NOMO-1 treated with DMSO at 0.1 percent for 48 hours (cell line): ENCODE results near the gene CRTAC1.

Experiments used
- DNase-seq: peaks from one replicate; lab custom pipeline; 2025; ENCODE audit not compliant: unreplicated experiment; lab: John Stamatoyannopoulos, UW

CRTAC1 gene

DNA sequence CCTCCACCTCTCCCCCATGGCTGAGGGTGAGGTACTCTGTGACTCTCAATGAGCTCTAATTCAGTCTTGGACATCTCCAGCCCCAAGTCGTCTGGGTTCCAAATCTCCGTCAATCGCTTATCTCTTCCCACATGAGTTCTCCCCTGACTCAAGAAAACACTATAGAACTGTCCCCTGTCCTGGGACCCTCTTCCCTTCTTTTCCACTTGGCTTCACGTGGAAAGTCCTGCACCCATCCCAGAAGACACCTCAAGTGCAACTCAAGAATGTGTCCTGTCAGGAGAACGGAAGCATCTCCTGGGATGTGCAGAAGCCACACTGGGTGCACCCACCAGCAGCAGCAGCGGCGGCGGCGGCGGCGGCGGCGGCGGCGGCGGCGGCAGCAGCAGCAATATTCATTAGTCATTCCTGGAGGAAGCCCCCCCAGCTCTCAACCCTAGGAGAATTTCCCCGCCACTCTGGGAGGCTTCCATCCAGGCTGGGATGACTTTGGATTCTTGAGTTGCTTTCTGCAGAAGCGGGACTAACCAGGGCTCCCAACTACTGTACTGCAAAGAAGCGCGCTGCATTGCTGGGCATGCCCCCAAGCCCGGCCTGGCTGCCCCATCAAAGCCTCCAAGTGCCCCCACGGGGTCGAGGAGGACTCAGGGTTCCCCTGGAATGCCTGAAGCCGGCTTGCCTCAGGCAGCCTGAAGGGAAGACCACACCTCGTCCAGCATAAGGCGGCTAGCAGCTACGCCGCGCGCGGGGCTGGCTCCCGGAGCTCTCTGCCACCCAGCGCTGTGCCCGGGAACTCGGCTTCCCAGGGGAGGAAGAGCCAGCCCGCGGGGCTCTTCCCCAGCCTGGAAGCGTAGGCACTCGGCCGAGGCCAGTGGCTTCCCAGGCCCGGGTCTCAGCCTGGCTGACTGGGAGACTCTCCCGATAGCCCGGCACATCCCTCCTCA lies 1.0 kb downstream of the CRTAC1 start:
- no peak for DNase-seq

DNA sequence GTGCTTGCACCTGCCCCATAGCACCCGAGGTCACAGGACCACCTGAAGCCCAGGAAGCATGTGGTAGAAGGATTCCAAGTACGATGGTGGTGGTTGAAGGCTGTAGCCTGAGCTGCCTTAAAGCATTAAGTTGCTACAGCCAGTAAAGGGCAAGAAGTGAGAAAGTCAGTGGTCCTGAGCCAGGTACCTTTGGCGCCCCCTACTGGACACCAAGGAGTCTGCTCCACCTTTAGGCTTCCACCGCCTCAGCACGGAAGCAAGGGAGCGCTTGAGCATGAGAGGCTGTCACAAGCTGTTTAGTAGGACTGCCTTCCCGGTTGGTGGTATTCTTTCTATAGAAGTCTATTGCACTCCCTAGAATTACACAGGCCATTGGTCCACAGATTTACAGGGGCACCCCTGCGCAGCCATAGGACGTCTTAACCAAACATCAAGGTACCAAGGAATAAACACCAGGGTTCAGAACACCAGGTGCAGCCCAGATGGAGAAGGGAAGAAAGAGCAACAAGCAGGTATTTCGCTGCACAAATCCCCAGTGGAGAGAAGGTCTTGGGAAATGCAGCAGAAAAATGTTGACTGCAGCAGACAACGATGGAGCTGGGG lies 2.2 kb downstream of the CRTAC1 start:
- peak; percentile 61 for DNase-seq

DNA sequence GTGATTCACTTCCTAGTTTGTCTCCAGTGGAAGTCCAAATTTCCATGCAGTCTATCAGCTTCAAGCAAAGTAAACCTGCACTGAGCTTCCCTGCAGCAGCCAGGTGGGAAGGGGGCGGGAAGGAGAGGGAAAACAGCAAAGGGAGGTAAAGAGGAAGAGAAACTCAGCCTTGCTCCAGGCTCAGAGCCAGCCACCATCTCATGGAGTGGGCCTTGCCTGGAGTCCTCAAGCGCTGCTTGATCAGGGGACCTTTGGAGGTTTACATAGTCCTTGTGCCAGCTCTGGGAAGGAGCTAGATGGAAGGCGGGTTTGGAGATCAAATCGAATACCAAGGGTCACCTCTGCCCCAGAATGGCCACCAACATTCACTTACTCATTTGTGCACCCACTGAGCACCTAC lies 7.4 kb downstream of the CRTAC1 start:
- DNase-seq: no peak

DNA sequence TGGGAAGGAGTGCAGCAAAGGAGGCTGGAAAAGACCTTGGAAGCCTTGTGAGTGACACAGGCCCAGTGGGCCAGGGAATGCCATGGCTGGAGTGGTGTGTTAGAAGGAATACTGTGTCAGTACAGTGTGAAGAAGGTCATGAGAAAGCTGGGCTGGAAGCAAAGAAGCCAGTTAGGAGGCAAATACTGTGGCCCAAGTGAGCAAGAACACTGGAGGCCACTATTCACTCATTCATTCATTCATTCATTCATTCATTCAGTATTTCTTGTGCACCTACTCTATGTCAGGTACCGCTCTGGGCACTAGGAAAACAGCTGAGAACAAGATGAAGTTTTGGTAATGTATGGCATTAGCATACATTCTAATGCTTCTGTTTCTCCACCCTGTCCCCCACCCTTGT lies 9.6 kb downstream of the CRTAC1 start:
- DNase-seq: no peak

DNA sequence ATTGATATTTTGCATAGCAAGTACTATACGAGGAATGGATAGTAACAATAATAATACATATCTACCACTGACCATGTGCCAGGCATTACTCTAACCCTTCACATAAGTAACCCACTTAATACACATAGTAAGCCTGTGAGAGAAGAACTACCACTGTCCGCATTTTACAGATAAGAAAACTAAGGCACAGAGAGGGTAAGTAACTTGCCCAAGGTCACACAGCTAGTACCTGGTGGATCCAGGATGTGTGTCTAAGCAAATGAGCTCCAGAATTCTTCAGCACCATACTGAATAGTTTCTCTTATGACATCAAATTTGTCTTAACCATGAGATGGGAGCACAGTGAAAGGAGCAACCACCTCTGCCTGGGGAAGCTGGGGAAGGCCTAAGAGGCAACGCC lies 10.2 kb downstream of the CRTAC1 start:
- no peak for DNase-seq

DNA sequence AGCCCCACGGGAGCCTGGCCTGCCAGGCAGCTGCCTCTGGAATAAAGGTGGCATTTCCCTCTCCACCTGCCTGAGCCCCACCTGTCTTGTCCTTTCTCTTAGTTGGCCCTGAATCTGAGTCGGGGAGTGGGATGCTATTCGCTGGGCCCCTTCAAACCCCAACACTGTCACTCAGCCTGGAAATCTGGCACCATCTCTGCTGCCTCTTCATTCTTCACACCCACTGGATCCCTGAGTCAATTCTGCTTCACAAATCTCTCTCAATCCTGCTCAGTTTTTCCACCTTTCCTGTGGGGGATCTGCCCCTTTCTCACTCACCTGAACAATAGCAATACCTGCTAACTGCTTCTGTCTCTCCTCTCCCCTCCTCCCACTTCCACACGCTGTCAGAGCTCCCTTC lies 10.6 kb downstream of the CRTAC1 start:
- DNase-seq: no peak

DNA sequence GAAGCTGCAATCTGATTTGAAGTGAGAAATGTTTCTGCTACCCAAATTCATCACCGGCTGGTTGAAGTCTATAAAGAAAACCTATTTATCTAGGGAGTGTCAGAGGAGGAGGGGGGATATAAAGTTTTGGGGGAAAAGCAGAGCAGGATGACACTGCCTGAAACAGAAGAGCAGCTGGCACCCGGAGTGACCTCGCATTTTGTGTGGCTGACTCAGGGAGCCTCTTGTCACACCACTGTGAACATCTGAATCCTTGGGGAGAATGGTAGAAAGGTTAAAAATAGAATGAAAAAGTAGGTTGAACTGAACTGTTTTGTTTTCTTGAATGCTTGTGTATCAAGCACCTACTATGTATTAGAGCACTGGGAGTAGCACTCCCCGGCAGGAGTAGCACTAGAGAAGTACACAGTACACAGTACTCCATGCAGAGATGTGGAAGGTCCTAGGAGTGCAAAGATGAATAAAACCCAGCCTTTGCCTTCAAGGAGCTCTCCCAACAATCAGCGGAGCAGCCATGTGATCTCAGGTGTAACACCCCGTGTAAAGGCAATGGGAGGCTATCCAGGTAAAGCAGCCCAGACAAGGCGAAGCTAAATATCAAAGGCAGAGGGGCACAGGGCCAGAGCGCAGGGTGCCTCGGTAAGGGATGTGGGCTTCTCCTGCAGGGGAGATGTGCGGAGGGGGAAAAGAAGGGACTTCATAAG lies 13.5 kb downstream of the CRTAC1 start:
- no peak for DNase-seq

DNA sequence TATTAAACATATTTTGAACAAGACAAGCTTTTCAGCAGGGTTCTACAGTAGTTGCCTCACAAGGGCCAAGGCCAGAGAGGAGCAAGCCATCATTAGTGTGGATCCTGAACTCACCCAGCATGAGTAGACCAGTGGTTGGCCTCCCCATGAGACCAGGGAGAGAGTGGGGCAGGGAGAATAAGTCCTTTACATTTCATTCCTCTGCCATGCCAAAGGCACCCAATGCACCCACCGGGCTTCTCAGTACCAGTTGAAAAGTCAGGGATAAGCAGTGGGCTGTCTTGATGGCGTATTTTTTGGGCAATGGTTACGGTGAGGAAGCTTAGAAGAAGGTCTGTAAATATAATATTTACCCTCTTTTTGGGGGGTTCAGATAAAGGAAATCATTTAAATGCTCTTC lies 16.6 kb downstream of the CRTAC1 start:
- DNase-seq: no peak

DNA sequence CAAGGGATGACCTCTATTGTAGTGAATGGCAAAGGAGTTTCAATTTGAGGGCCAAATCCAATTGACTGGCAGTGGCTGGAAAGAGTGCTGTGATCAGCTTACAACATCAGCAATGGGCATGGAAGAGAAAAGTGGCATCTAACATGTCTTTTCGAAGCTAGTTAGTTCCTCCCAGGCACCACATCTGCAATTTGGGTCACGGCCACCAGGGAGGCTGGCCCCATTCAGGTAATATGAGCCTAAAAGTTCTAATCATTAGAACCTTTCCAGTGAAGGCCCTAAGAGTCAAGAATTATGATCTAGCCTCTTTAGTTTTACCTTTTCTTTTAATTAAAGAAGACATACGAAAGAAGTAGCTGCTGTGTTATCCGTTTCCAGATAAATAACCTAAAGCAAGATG lies 17.3 kb downstream of the CRTAC1 start:
- no peak for DNase-seq

DNA sequence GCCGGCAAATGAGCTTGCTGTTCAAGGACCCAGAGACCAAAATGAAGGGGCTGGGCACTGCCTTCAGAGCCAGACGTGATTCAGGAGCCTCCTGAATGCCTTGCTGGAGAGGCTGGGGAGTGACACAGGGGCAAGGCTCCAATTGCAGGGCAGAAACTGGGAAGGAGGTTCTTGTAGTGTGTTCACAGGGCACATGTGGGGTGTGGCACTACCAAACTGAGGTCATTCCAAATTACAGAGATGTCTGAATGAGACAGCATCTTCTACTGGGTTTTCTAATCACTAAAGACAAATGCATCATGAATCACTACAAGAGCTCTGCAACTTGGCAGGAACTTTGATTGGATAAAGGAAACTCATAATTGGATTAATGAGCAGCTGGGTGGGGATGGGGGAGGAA lies 17.8 kb downstream of the CRTAC1 start:
- no peak for DNase-seq

DNA sequence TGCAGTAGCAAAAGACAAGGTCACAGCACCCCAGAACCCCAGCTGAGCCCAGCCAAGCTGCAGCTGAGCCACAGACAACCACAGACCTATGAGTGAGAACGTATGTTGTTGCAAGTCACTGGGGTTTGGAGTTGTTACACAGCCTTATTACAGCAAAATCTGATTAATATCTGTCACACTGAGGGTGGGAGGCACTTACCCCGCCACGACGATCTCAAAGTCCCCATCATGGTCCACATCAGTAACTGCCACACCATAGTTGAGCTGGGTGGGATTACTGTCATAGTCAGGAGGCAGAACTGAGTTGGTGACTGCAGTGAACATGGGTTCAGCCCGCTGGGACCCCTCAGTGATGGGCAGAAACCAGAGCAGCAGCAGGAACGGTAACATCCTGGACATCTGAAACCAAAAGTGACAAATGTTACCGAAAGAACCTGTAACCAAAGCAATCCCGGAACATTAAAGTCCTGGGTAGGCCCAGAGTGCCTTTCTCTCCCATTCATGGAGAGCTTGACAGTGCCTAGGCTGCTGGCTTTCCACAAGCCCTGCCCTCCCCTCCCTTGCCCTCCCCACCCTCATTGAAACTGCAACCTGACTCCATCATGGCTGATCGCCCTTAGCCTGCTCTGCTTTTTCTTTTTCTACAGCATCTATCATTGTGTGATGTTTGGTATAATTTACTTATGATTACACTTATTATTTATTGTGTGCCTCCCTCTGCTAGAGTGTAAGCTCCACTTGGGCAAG lies 19.3 kb downstream of the CRTAC1 start:
- no peak for DNase-seq

DNA sequence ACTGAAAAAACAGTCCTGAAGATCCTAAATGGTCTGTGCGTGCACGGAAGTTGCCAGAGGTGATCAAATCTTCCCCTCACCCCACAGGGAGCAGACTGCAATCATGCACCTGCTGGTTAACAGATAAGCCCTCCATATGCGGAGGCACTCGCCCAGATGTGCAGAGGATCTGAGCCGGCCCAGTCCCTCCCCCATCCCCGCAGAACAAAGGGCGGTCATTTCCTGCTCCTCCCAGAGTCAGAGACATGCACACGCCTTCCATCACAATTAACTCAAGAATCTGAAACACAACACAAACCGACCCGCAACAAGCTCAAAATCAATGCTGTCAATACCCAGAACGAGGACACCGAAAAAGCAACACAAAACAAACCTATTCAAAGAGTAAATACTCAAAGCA lies 24.2 kb downstream of the CRTAC1 start:
- no peak for DNase-seq

DNA sequence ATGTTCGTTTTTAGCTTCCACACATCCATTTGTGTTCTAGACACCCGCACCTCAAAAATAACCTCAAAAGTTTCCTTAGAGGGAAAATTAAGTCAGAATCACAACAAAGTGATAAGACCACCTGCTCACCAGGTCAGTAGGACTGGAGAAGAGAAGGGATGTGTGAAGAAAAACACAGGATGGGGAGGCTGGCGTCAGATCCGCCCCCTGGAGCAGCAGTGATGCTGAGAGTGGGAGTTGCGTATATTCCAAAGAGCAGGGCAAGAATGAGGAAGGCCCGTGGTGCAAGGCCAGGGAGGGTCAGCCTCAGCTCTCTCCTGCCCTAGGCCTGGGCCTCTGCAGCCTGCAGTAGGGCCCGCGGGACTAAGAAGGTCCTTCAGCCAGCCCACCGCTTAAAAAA lies 28.7 kb downstream of the CRTAC1 start:
- DNase-seq: no peak

DNA sequence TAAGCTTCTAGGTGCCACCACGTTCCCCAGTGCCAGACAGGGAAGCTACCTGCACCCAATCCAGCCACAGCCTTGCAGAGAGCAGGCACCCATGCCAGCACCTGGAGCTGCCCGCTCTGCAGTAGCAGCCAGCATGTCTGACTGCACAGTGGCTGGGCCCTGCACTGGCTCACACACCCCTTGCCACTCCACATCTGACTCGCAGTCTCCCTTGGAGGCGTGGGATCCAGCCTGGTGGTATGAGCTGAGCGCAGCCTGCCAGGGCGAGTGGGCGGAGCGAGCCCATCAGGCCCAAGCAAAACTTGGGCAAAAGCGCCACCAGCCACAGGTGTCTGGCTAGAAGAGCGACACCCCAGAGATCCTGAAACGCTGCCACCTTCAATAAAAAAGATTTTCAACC lies 30.1 kb downstream of the CRTAC1 start:
- DNase-seq: no peak

DNA sequence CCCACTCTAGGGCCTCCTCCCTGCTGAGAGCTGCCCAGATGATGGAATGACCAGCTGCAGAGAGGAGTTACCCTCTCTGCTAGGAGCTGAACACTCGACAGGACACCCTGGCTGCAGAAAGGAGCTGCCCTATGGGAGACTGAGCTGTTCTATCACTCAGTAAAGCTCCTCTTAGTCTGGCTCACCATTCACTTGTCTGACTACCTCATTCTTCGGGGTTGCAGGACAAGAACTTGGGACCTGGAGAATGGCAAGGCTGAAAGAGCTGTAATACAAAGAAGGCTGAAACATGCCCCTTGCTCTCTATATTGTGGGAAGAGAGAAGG lies 30.5 kb downstream of the CRTAC1 start:
- DNase-seq: no peak

DNA sequence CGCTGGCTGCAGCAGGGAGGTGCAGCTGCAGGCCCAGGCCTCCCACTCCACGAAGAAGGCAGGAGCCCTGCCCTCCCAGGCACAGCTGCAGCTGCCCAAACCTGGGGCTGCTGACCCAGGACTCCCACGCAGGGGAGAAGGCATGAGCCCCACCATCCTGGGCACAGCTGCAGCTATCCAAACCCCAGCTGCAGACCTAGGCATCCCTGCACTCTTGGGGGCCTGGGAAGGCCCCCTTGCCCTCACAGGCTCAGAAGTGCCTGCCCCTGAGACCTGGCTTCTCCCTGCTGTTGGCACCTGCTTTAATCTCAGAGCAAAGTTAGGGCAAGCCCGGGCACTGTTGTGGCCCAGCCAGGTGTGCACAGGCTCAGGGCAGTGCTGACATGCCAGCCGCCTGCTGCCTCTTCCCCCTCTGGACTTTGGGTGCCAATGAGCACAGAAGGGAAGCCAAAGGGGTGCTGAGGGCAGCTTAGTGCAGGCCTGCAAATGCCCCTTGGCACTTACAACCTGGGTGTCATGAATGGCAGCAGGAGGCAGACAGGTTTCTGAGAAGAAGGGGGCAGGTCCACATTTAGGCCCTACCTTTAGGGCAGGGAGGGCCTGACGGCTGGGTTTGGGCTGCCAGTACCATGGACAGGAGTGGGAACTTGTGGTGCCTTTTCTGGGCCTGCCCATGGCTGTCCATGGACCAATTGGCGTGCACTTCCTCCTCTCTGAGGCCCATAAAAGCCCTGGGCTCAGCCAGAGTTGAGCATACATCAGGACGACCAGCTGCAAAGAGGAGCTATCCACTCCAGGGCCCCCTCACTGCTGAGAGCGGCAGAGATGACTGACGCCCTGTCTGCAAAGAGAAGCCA lies 31.1 kb downstream of the CRTAC1 start:
- DNase-seq: no peak

DNA sequence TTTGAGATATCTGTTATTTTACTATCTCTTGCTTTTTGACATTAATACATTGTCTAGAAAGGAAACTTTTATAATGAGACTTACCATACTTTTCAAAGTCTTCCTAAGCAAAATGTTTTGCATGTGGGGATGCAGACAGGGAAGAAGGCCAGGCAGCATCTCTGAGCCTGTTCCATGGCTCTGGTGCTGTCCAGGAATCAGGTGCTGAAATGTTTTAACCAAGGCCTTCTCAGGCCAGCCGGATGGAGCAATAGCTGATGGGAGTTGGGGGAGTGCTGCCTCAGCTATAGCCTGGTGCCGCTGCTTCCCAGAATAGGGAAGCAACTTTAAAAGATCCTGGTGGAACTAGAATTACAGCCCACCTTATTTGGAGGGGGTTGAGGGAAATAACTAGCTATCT lies 38.5 kb downstream of the CRTAC1 start:
- DNase-seq: no peak

DNA sequence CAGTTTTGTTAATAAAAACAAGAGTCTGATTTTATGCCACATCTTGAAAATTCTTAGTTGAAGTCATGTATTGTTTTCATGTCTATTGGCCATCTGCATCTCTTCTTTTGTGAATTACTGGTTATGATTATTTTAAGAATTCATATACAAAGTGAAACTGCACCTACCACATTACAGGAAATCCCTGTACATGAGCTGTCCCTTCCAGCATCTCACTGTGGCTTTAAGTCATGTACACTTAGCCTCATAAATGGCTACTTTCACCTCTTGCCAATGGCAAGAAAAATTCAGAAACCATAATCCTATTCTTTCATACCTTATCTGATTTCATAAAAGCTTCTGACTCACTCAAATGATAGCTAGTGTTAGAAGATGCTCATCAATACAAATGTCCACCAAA lies 48.6 kb downstream of the CRTAC1 start:
- DNase-seq: no peak

DNA sequence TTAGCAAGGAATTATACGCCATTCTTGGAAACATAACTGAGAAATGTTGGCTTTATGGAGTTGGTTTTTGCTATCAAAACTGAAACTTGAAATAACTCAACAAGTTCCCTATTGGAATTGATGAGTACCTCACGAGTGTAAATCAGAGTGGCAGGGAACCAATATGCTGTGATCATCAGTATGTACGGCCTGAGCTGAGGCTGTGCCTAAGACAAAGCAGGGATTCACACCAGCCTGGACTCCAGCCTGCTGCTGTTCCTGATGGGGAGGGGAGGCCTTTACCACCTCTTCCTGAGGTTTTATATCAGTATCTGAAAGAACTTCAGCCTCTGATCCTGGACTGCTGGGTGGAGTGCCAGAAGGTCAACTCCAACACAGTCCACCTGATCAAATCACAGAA lies 52.7 kb downstream of the CRTAC1 start:
- no peak for DNase-seq

DNA sequence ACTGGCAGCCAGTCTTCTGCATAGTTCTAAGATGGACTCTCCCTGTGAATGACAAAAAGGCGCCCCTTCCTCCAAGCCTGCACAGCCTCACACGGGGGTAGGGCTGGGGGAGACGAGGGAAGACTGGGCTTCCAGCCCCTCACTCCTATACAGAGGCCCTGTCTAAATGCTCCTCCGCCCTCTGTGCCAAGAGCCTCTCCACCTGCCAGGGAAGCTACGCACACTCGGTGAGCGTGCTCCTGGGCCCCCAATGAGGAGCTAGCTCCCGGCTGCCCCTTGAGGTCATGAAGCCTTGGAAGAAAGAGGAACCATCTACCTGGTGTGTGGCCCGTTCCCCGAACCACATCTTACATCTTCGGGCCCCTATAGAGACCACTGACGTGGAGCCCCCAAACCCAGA lies 54.8 kb downstream of the CRTAC1 start:
- DNase-seq: no peak
